SU-DHL-6 (cell line): ENCODE results near the gene WDR5B.

Source experiments
- CTCF ChIP-seq: fragments of 200-600 bp; sonication (generic); IDR thresholded peaks from one replicate; pipeline ENCODE4 v1.5.1; 2017; ENCODE audit warnings: antibody characterized with exemption, mild to moderate bottlenecking, low read length, moderate library complexity; ENCODE audit not compliant: insufficient read depth, poor library complexity, severe bottlenecking
- EZH2phosphoT487 ChIP-seq: fragments of 200-600 bp; sonication (generic), shearing (Covaris generic); conservative IDR thresholded peaks from 2 replicates; pipeline ENCODE4 v1.6.1; 2018; ENCODE audit warnings: mild to moderate bottlenecking, antibody characterized with exemption, low read length, moderate library complexity, mixed read lengths

- TF ChIP-seq CTCF (no peak), EZH2phosphoT487 (no peak)
Observed at GRCh38 chr3:122395582-122395981, 20.3 kb downstream of the WDR5B start.
